ENCODE measurements around the gene PPM1J. TPM values are rescaled to one million over a fixed set of nuclear protein-coding genes. Genes with fewer than 3 reads are reported as not detected.
A peak's percentile ranks its signal among the peaks of the same experiment; 100 is the strongest.

The PPM1J gene
- total and polyA plus RNA-seq, 10 donors: 0.51 to 1.9 (median 1.4) TPM

- H3K9me3 ChIP-seq: no peaks in the 10 kb centered on the region
- H3K4me1 ChIP-seq: peaks cover 31 to 55% (median 49%) of the 10 kb centered on the region in 6 donors
- peak; percentile 94 for DNase-seq
- H3K27ac ChIP-seq: peak overlapping the region; percentile 76 to 97 (median 94)
- 7 to 34% (median 13%) methylated on average over 12 to 42 of the region's 42 CpGs for WGBS, 5 donors
- H3K36me3 ChIP-seq: peaks cover 0 to 18% (median 5%) of the 10 kb centered on the region in 6 donors
- peak overlapping the region; percentile 41 to 92 (median 72) for H3K4me3 ChIP-seq
- peaks cover 0 to 5% (median 0%) of the 10 kb centered on the region in 7 donors for H3K27me3 ChIP-seq (replicated peaks in 1 of 7)
- intact Hi-C loops (cut with DNase I; ENCODE audit: low total_unique reads): loop anchor here (5.0 kb wide), 2 partner anchors 200 to 315 kb away; partner anchors contain the start of gene WNT2B
- TF ChIP-seq POLR2A (IDR thresholded peaks at IDR 0.05): no peak
- peak; percentile 68 to 94 (median 91) for TF ChIP-seq CTCF (IDR thresholded peaks at IDR 0.05 in 8 of 11, conservative IDR thresholded peaks at IDR 0.05 in 3 of 11)
- TF ChIP-seq POLR2AphosphoS5 (IDR thresholded peaks at IDR 0.05): peak in 2 of 3 donors; percentile 55 to 57
Measured at GRCh38 chr1:112707221-112708001, 7.7 kb downstream of the PPM1J start.

DNA sequence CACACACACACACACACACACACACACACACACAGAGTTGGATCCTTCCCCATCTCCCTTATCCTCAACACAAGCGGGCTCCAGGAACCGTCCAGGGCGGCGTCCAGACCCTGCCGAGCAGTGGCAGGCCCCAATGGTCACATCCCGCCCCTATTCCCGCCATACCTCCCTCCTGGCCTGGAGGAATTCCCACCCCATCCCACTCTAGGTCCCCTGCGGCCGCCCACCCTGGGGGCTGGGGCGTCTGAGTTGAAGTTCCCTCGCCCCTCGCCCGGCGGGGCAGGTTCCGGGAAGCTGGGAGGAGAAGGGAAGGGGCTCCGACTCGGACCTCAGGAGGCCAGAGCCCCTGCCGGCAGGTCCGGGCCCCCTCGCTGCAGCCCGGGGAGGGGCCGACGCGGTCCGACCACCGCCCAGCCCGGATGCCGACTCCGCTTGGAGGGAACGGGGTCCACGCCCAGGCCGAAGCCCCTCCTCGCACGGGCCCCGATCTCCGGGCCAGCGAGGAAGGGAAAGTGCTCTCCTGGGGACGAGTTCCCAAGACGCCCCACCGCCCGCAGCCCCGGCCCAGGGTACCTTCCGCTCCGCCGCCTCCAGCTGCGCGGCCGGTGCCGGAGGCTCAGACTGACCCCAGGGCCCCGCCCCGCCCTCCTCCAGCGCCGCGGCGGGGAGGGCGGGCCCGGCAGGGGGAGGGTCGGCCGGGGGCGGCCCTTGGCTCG lies 8.5 kb downstream of the PPM1J start, which contains the start of gene RHOC:
Gene RHOC, minus strand, starts transcription at position 623 of the 716 bp plus-strand sequence. CDS start 3,328 bp downstream, outside the sequence.
- peak; percentile 93 for DNase-seq
- Histone ChIP-seq H3K4me3 (peak within 1 kb of the TSS; percentile 41 to 92 (median 72)), H3K27me3 (replicated peaks in 1 of 7) (peaks cover 0 to 5% (median 0%) of the 10 kb centered on the region in 7 donors), H3K9me3 (no peaks in the 10 kb centered on the region), H3K27ac (peak within 1 kb of the TSS; percentile 76 to 97 (median 94)), H3K36me3 (peaks cover 0 to 25% (median 8%) of the 10 kb centered on the region in 6 donors), H3K4me1 (peaks cover 38 to 63% (median 57%) of the 10 kb centered on the region in 6 donors)
- TF ChIP-seq CTCF (IDR thresholded peaks at IDR 0.05 in 8 of 11, conservative IDR thresholded peaks at IDR 0.05 in 3 of 11) (no peak), POLR2A (IDR thresholded peaks at IDR 0.05) (peak in 1 of 3 donors; percentile 69), POLR2AphosphoS5 (IDR thresholded peaks at IDR 0.05) (peak; percentile 85 to 91 (median 90))
- intact Hi-C loops (cut with DNase I; ENCODE audit: low total_unique reads): loop anchor here (5.0 kb wide), 2 partner anchors 199 to 314 kb away; partner anchors contain the start of gene WNT2B
- WGBS, 5 donors: 4 to 27% (median 10%) methylated on average over 7 to 61 of the region's 61 CpGs

- TF ChIP-seq POLR2AphosphoS5 (IDR thresholded peaks at IDR 0.05) (peak; percentile 76 to 89 (median 89)), POLR2A (IDR thresholded peaks at IDR 0.05) (peak in 1 of 3 donors; percentile 85), CTCF (IDR thresholded peaks at IDR 0.05 in 8 of 11, conservative IDR thresholded peaks at IDR 0.05 in 3 of 11) (no peak)
- DNase-seq: peak; percentile 89
- H3K36me3 ChIP-seq: peaks cover 0 to 39% (median 10%) of the 10 kb centered on the region in 6 donors
- intact Hi-C loops (cut with DNase I; ENCODE audit: low total_unique reads): loop anchor here (5.0 kb wide), 2 partner anchors 198 to 313 kb away; partner anchors contain the start of gene WNT2B
- H3K27ac ChIP-seq: peak overlapping the region; percentile 76 to 97 (median 90)
- H3K4me1 ChIP-seq: peaks cover 52 to 79% (median 73%) of the 10 kb centered on the region in 6 donors
- peak overlapping the region; percentile 28 to 92 (median 58) for H3K4me3 ChIP-seq
- peaks cover 0 to 5% (median 0%) of the 10 kb centered on the region in 7 donors for H3K27me3 ChIP-seq (replicated peaks in 1 of 7)
- H3K9me3 ChIP-seq: no peaks in the 10 kb centered on the region
- 7 to 13% (median 8%) methylated on average over 11 to 13 of the region's 13 CpGs for WGBS, 5 donors
Measured at GRCh38 chr1:112704934-112705627, 10.1 kb downstream of the PPM1J start.

Measured in spleen (tissue), 11 donors.